NCI-H2107 treated with DMSO at 0.1 percent for 48 hours (cell line): ENCODE data around the gene LRBA.

ENCODE experiments used
- DNase-seq: peaks from one replicate; lab custom pipeline; 2025; ENCODE audit not compliant: unreplicated experiment; lab: John Stamatoyannopoulos, UW

Gene LRBA

GRCh38 chr4:150818661-150819060 is 196.4 kb downstream of the LRBA start:
- no peak for DNase-seq

- no peak for DNase-seq
These were observed 197.1 kb downstream of the LRBA start for GRCh38 chr4:150817804-150818528.

GRCh38 chr4:150817017-150817416 is 198.1 kb downstream of the LRBA start:
- DNase-seq = no peak

- DNase-seq = no peak
These were observed 198.6 kb downstream of the LRBA start for GRCh38 chr4:150816491-150816890.

- no peak for DNase-seq
These were observed 200.2 kb downstream of the LRBA start for GRCh38 chr4:150814873-150815272.

GRCh38 chr4:150805183-150806025 is 209.7 kb downstream of the LRBA start:
- DNase-seq = no peak

GRCh38 chr4:150801833-150802232 is 213.3 kb downstream of the LRBA start:
- DNase-seq = no peak

GRCh38 chr4:150799207-150799606 is 215.9 kb downstream of the LRBA start:
- DNase-seq = no peak

- no peak for DNase-seq
These were observed 220.4 kb downstream of the LRBA start for GRCh38 chr4:150794706-150795105.

- DNase-seq = no peak
These were observed 225.2 kb downstream of the LRBA start for GRCh38 chr4:150789864-150790263.

GRCh38 chr4:150784939-150785338 is 230.1 kb downstream of the LRBA start:
- DNase-seq = no peak

- no peak for DNase-seq
These were observed 230.8 kb downstream of the LRBA start for GRCh38 chr4:150784305-150784704.

- DNase-seq = no peak
These were observed 232.2 kb downstream of the LRBA start for GRCh38 chr4:150782921-150783320.

GRCh38 chr4:150782311-150782710 is 232.8 kb downstream of the LRBA start:
- DNase-seq = no peak

GRCh38 chr4:150781191-150781590 is 233.9 kb downstream of the LRBA start:
- no peak for DNase-seq

GRCh38 chr4:150779707-150780106 is 235.4 kb downstream of the LRBA start:
- DNase-seq = no peak

GRCh38 chr4:150773729-150774449 is 241.2 kb downstream of the LRBA start:
- no peak for DNase-seq

GRCh38 chr4:150773032-150773431 is 242.1 kb downstream of the LRBA start:
- no peak for DNase-seq

- no peak for DNase-seq
These were observed 243.7 kb downstream of the LRBA start for GRCh38 chr4:150771382-150771781.

GRCh38 chr4:150769845-150770244 is 245.2 kb downstream of the LRBA start:
- DNase-seq = no peak

GRCh38 chr4:150769248-150769647 is 245.8 kb downstream of the LRBA start:
- DNase-seq = no peak

- DNase-seq = no peak
These were observed 246.6 kb downstream of the LRBA start for GRCh38 chr4:150768497-150768896.
